Right renal cortex interstitium (tissue), 3 donors: ENCODE results near the gene MIA2. TPM values are rescaled to one million over a fixed set of nuclear protein-coding genes. Genes with fewer than 3 reads are reported as not detected.
"Not testable (repeated sequence)": the region's sequence is repeated elsewhere in the genome, so short reads cannot be mapped to it uniquely, and the experiment has no call there.

Experiments
- DNase-seq, 3 donors: peaks; one replicate each; pipeline ENCODE4 v3.0.0-alpha.2; 2013; ENCODE audit warnings: low read depth in 3 of 3, low spot score in 2 of 3
- polyA plus RNA-seq, 3 donors: library from polyadenylated mRNA; unstranded; fragments of 120-200 nt; gene quantifications; one replicate each; pipeline ENCODE4 v1.2.1, GENCODE V29; 2013; ENCODE audit not compliant: insufficient read length in 3 of 3

The MIA2 gene, protein sequence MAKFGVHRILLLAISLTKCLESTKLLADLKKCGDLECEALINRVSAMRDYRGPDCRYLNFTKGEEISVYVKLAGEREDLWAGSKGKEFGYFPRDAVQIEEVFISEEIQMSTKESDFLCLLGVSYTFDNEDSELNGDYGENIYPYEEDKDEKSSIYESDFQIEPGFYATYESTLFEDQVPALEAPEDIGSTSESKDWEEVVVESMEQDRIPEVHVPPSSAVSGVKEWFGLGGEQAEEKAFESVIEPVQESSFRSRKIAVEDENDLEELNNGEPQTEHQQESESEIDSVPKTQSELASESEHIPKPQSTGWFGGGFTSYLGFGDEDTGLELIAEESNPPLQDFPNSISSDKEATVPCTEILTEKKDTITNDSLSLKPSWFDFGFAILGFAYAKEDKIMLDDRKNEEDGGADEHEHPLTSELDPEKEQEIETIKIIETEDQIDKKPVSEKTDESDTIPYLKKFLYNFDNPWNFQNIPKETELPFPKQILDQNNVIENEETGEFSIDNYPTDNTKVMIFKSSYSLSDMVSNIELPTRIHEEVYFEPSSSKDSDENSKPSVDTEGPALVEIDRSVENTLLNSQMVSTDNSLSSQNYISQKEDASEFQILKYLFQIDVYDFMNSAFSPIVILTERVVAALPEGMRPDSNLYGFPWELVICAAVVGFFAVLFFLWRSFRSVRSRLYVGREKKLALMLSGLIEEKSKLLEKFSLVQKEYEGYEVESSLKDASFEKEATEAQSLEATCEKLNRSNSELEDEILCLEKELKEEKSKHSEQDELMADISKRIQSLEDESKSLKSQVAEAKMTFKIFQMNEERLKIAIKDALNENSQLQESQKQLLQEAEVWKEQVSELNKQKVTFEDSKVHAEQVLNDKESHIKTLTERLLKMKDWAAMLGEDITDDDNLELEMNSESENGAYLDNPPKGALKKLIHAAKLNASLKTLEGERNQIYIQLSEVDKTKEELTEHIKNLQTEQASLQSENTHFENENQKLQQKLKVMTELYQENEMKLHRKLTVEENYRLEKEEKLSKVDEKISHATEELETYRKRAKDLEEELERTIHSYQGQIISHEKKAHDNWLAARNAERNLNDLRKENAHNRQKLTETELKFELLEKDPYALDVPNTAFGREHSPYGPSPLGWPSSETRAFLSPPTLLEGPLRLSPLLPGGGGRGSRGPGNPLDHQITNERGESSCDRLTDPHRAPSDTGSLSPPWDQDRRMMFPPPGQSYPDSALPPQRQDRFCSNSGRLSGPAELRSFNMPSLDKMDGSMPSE (N-terminal part only)
- 10 to 100 TPM; 76.0 to 83.8 (median 79.3) TPM for polyA plus RNA-seq

DNA sequence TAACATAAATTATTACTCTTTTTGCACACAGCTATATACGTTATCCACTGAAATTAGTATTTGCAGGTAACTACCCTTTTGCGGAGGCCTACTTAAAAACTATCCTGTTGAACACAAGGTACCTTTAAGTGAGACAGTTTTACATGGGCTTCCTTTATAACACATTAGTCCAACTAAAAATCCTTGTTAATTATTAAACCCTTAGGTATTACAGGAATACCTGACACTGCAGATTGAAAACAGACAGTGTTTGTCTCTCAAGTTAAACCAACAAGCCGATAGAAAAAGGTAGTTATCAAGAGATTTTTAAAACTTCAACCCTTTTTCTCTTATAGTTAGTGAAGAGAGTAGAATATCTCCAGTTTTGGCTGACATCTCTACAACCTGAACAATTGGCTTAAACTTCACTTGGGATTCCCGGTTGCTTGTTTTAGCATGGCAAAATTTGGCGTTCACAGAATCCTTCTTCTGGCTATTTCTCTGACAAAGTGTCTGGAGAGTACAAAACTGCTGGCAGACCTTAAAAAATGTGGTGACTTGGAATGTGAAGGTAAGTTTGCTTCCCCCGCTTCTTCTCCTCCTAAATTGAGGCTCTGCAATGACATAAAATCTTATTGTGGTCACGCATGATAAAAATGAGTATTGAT lies at the start of gene MIA2:
TSS of gene MIA2 (plus strand) at position 236 of the 647 bp plus-strand sequence. CDS start at position 436, 200 bp downstream.
- DNase-seq = no peak

DNA sequence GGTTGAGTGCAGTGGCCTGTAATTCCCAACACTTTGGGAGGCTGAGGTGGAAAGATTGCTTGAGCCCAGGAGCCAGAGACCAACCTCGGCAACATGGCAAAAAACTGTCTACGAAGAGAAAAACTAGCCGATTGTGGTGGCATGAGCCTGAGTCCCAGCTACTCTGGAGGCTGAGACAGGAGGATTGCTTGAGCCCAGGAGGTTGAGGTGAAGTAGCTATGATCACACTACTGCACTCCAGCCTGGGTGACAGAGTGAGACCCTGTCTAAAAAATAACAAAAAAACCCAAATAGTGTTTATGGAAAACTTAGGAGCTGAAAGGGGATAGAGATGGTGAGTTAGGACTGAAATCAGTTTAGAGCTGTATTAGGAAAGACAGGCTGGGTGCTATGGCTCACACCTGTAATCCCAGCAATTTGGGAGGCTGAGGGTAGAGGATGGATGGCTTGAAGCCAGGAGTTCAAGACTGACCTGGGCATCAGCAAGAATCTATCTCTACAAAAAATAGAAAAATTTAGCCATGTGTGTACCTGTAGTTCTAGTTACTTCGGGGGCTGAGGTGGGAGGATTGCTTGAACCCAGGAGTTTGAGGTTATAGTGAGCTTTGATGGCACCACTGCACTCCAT lies 49.0 kb upstream of the MIA2 start:
- no peak for DNase-seq

DNA sequence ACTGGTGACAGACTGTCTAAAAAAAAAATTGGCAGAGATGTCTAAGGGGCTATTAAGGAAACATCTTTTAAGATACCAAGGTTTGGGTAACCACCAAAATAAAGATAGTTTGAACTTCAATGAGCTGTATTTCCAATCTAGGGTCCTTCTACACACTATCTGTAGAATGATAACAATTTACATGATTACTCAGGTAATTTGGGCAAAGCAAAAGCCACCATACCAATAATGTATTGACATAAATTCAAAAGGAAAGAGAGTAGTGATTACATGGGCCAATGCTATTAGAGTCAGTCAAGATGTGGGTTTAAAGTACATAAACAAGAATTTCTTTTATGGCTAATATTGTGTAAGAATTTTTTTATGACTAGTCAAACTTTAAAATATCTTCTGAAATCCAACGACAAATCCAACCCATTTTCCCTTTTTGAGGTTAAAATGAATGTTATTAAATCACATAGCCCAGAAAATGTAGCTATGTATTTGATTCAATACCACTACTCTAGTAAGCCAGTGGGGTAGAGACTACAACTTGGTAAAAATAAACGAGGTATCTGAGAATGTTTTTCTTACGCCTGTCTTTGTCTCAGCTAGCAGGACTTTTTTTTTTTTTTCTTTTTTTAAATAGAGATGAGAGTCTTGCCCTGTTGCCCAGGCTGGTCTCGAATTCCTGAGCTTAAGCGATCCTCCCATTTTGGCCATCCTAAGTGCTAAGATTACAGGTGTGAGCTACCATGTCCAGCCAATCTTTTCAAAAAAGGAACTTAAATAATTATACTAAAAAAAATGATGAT lies 48.3 kb upstream of the MIA2 start:
- no peak for DNase-seq

DNA sequence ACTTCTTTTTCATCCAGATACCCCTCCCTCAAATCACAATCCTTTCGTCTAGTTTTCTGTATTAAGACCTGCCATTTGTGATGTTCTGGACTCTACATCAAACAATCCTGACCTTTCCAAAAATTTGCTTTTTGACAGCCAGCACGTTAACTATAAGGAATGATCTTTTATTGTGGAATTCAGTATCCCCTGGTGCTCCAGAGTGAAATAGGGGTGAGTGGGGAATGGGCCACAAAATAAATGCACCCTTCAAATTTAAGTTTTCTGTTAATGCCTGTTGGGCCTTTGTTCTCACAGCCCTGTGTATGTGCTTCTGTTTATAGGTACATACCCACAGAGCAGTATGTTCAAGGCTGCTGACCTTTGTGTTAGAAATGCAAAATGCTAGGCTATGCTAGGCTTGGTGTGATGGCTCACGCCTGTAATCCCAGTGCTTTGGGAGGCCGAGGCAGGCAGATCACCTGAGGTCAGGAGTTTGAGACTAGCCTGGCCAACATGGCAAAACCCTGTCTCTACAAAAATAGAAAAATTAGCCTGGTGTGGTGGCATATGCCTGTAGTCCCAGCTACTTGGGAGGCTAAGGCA lies 46.7 kb upstream of the MIA2 start:
- no peak for DNase-seq

DNA sequence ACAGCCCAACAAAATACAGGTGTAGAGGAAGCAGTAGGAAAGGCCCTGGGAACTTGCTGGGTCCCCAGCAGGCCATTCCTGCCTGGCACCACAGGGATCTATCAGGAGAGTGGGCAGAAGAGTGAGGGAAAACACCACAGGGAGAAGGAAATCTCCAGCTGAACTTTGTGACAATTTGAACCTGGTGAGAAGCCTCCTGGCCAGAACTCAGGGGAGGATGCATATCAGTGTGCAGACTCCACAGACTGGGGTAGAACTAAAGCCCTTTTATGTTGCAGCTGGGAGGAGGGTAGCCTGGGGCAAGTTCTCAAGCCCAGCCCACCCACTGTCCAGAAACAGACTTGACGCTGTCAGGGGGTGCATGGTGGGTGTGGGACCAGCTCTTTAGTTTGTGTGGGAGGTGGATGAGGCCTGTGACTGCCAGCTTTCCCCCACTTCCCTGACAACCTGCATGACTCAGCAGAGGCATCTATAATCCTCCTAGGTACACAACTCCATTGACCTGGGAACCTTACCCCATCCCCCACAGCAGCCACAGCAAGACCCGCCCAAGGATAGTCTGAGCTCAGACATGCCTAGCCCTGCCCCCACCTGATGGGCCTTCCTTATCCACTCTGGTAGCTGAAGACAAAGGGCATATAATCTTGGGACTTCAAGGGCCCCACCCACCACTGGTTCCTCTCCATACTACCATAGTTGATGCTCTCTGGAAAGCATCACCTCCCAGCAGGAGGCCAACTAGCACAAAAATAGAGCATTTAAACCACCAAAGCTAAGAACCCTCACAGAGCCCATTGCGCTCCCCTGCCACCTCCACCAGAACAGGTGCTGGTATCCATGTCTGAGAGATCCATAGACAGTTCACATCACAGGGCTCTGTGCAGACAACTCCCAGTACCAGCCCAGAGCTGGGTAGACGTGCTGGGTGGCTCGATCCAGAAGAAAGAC lies 29.8 kb upstream of the MIA2 start:
- DNase-seq = no peak

DNA sequence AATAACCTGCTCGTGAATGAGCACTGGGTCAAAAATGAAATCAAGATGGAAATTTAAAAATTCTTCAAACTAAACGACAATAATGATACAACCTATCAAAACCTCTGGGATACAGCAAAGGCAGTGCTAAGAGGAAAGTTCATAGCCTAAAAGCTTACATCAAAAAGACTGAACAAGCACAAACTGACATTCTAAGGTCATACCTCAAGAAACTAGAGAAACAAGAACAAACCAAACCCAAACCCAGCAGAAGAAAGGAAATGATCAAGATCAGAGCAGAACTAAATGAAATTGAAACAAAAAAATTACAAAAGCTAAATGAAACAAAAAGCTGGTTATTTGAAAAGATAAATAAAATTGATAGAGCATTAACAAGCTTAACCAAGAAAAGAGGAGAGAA lies 26.3 kb upstream of the MIA2 start:
- DNase-seq = not testable (repeated sequence)

DNA sequence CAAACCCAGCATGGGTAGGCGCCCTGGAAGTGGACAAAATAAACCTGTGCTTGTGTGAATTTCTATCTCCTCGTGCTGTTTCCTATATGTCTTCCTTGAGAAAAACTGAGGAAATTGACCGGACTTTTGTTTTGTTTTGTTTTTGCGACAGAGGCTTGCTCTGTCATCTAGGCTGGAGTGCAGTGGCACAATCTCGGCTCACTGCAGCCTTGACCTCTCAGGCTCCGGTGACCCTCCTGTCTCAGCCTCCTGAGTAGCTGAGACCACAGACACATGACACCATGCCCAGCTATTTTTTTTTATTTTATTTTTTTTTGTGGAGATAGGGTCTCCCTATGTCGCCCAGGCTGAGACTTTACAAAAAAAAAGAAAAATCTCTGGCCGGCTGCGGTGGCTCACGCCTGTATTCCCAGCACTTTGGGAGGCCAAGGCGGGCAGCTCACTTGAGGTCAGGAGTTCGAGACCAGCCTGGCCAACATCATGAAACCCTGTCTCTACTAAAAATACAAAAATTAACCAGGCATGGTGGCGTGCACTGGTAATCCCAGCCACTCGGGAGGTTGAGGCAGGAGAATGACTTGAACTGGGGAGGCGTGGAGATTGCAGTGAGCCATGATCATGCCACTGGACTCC lies 22.5 kb upstream of the MIA2 start:
- no peak for DNase-seq

DNA sequence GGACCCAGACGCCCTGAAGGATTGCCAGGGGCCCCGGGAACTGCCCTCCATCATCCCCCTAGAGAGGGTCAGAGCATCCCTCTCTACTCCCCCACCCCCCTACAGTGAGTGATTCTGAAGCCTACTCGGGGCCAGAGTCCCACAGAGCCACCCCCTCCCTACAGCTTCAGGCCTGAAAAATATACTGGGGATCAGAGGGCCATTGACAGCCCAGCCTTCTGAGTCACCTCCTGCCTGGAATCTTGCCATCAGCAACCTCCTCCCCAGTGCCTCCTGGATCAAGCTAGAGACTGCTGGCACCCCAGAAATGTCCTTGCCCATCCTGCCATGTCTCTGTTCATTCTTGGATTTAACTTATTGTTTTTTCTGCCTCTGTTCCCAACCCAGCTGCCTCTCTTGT lies 21.7 kb upstream of the MIA2 start:
- DNase-seq = no peak

DNA sequence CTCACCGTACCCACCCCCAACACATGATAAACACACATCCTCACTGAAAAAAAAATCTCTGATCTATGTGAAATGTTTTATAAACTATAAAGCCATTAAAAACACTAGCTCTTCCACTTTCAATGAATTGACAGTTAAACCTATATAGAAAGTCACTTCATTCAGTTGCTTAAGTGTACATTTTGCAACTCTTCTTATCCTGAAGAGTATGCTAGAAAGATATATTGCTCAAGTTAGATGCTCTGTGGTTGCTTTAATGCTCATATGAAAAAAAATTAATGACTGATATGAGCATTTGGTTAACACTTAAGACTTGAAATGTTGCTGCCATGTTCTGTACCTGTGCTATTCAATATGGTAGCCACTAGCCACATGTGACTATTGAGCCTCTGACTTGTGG lies 21.0 kb upstream of the MIA2 start:
- DNase-seq = no peak

DNA sequence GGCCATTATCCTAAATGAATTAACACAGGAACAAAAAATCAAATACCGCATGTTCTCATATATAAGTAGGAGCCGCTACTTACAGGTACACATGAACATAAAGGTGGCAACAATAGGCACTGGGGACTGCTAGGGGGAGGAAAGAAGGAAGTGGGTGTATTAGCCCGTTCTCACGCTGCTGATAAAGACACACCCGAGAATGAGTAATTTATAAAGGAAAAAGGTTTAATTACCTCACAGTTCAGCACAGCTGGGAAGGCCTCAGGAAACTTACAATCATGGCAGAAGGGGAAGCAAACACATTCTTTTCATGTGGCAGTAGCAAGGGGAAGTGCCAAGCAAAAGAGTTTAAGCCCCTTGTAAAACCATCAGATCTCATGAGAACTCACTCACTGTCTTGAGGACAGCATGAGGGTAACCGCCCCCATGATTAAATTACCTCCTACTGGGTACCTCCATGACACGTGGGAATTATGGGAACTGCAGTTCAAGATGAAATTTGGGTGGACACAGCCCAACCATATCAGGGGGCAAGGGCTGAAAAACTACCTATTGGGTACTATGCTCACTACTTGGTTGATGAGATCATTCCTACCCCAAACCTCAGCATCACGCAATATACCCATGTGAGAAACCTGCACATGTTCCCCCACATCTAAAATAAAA lies 16.4 kb upstream of the MIA2 start:
- DNase-seq = no peak

DNA sequence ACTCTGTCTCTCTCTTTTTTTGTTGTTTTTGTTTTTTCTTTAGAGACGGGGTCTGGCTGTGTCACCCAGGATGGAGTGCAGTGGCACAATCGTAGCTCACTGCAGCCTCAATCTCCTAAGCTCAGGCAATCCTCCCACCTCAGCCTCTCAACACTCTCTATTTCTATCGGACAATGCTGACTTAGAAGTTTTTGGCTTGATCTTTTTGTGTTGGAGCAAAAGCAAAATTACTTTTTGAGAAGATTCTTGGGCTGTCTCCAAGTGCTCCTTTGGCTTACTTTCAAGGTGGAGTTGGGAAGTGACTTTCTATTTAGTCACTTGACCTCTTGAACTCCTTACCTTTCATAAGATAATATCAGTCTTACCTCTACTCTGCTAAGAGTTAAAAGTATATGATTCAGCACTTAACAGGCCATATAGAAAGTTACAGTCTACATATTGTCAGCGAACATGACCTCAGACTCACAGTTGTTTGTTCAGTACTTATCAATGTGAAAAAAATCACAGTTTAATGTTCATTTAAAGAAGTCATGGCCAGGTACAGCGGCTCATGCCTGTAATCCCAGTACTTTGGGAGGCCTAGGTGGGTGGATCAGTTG lies 15.4 kb upstream of the MIA2 start:
- no peak for DNase-seq

DNA sequence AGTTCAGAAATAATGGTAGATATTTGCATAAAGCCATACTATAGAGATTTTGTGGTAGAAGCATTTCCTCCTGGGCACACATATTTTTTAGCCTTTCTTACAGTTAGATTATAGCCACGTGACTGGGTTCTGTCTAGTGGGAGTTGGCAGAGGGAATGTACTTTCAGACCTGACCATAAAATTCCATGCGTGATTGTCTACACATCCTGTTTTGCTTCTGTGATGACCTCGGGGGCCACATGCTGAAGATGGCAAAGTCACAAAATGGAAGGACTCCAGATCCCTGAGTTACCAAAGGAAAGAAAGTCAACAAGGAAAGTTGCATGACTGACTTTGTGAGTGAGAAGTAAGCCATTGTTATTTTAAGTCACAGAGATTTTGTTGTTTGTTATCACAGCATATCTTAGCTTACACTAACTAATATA lies 14.6 kb upstream of the MIA2 start:
- DNase-seq = no peak

DNA sequence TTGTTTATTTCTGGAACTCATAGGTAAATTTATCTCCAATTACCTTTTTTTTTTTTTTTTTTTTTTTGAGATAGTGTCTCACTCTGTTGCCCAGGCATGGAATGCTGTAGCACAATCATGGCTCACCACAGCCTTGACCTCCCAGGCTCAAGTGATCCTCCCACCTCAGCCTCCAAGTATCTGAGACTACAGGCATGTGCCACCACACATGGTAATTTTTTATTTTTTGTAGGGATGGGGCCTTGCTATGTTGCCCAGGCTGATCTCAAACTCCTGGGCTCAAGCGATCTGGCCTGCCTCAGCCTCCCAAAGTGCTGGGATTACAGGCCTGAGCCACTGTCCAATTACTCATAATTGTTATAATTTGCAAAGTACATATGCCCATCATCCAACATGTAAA lies 13.2 kb upstream of the MIA2 start:
- DNase-seq = not testable (repeated sequence)

DNA sequence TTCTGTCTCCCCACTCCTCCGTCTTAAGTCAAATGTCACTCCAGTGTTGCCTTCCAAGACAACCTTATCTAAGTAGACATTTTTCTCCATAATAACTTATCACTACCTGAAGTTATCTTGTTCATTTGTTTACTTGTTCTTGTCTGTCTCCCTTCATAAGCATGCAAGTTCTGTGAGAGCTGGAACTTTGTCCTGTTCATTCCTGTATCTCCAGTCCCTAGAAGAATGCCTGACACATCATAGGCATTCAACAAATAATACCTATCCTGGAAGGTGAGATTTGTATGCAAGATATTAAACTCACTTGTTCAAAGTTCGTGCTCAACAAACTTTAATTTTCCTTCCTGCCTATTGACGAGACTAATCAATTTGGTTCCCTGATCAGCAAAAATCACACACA lies 5.7 kb upstream of the MIA2 start:
- no peak for DNase-seq

DNA sequence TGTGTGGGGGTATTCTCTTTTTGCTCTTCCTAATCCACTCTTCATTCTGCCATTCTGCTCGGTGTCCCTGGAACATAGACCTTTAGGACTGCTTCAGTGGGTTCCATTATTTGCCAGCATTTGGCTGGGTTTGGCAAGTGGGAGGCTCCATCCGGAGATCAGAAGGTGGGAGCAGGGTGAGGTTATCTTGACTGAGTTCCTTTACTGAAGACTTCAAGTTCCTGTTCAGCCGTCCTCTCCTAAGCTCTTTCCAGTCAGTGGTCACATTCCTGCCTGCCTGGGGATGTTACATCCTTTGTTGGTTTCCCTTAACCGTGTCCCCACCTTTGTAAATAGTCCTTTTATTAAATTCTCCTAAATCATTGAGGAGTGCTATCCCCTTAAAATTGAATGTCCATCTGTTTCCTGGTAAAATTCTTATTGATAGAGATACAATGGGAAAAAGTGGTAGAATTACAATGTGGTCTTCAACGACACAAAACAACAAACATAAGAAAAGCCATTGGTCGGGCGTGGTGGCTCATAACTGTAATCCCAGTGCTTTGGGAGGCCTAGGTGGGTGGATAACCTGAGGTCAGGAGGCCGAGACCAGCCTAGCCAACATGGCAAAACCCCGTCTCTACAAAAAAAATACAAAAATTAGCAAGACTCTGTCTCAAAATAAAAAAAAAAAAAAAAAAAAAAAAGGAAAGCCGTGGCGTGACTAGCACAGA lies 5.0 kb upstream of the MIA2 start:
- no peak for DNase-seq

DNA sequence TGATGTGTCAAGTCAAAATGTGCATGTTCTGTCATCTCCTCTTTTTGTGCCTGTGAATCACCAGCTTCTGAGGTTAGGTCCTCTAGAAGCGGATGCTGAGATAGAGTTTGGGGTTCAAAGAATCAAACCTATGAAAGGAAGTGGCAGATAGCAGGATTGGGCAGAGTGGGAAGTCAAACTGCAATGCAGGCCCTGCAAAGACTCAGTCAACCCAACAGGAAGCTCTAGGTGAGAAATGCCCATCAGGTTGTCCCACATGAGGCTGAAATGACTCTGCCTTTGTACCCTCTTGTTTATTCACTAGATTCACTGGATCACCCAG lies 4.5 kb upstream of the MIA2 start:
- no peak for DNase-seq
